Peyer's patch (tissue), 4 donors: Measurements from ENCODE around the gene PRSS53.

Source experiments
- POLR2A ChIP-seq, 2 donors: fragments of 450-650 bp; IDR thresholded peaks; one replicate each; pipeline ENCODE4 v1.5.1; 2017; ENCODE audit warnings: antibody characterized with exemption in 2 of 2, mild to moderate bottlenecking in 2 of 2, moderate library complexity in 2 of 2
- TF ChIP-seq, protein P1 (sequence below), 6 experiments: fragments of 450-650 bp in 4 of 6; fragments of 200-600 bp in 2 of 6; sonication (generic) in 1 of 6; IDR thresholded peaks; one replicate each; pipeline ENCODE4 v1.5.1; 2017 to 2019; ENCODE audit warnings: antibody characterized with exemption in 6 of 6, mild to moderate bottlenecking in 3 of 6, moderate library complexity in 1 of 6

DNA sequence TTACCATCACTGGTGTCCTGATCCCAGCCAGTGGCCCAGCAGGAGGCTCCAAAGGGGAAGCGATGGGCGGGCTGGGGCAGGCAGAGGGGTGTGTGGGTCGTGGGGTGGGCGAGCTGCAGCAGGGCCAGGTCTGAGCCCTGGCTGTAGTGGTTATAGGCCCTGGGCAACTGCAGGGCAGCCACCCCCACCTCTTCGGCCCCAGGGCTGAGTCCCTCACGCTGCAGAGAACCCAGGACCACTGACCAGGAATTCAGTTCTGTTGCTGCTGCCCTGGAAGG, 2.2 kb downstream of the PRSS53 start:
- TF ChIP-seq, protein P1, sequence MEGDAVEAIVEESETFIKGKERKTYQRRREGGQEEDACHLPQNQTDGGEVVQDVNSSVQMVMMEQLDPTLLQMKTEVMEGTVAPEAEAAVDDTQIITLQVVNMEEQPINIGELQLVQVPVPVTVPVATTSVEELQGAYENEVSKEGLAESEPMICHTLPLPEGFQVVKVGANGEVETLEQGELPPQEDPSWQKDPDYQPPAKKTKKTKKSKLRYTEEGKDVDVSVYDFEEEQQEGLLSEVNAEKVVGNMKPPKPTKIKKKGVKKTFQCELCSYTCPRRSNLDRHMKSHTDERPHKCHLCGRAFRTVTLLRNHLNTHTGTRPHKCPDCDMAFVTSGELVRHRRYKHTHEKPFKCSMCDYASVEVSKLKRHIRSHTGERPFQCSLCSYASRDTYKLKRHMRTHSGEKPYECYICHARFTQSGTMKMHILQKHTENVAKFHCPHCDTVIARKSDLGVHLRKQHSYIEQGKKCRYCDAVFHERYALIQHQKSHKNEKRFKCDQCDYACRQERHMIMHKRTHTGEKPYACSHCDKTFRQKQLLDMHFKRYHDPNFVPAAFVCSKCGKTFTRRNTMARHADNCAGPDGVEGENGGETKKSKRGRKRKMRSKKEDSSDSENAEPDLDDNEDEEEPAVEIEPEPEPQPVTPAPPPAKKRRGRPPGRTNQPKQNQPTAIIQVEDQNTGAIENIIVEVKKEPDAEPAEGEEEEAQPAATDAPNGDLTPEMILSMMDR (IDR thresholded peaks at IDR 0.05): no peak
- TF ChIP-seq POLR2A (IDR thresholded peaks at IDR 0.05): no peak
